CD4-positive, alpha-beta T cell (primary cell): ENCODE measurements around the gene TTC39A. TPM values are rescaled to one million over a fixed set of nuclear protein-coding genes. Genes with fewer than 3 reads are reported as not detected.

ENCODE experiments used
- ATAC-seq: fragments of 200-7000 bp; cut with Tn5 transposase; one replicate; pipeline ENCODE4 v1.10.0; 2022; ENCODE audit warnings: mild to moderate bottlenecking; ENCODE audit not compliant: poor library complexity
- CTCF ChIA-PET: fragments of 350-600 bp; sonication (Branson Sonifier 250); formaldehyde crosslinking; loops from one replicate; lab custom pipeline; 2021; ENCODE audit warnings: antibody characterized with exemption, inconsistent platforms; lab: Charles Lee
- POLR2A ChIA-PET: fragments of 350-600 bp; sonication (Branson Sonifier 250); formaldehyde crosslinking; loops from one replicate; lab custom pipeline; 2021; ENCODE audit warnings: antibody characterized with exemption, inconsistent platforms; lab: Charles Lee
- DNase-seq, 14 experiments: peaks; one replicate each; pipeline ENCODE4 v3.0.0-alpha.2; 2013 to 2020; ENCODE audit warnings: mixed read lengths in 2 of 14
- H3K27ac ChIP-seq, 2 donors: one replicate each; pipeline versions ENCODE4 v1.5.1 to v1.7.0; 2013; ENCODE audit warnings: low read length in 2 of 2, low read depth in 1 of 2, mild to moderate bottlenecking in 1 of 2
- H3K27me3 ChIP-seq, 2 experiments: 1 replicate in 1 of 2; 2 replicates in 1 of 2; pipeline versions ENCODE4 v1.6.1 to v1.7.0; 2013; ENCODE audit warnings: low read length in 2 of 2, control low read depth in 1 of 2, mild to moderate bottlenecking in 1 of 2, moderate library complexity in 1 of 2; ENCODE audit not compliant: insufficient read depth in 2 of 2, control insufficient read depth in 1 of 2
- H3K36me3 ChIP-seq: one replicate; pipeline ENCODE4 v1.6.1; 2013; ENCODE audit warnings: low read length, control low read depth; ENCODE audit not compliant: insufficient read depth
- H3K4me1 ChIP-seq: one replicate; pipeline ENCODE4 v1.6.1; 2013; ENCODE audit warnings: low read length, control low read depth; ENCODE audit not compliant: insufficient read depth
- H3K4me3 ChIP-seq: one replicate; pipeline ENCODE4 v1.5.1; 2013; ENCODE audit warnings: mild to moderate bottlenecking, low read length, moderate library complexity
- H3K9me3 ChIP-seq, 2 experiments: 1 replicate in 1 of 2; 2 replicates in 1 of 2; pipeline versions ENCODE4 v1.6.1 to v1.7.0; 2013; ENCODE audit warnings: low read length in 2 of 2, mild to moderate bottlenecking in 2 of 2, control low read depth in 1 of 2, moderate library complexity in 1 of 2; ENCODE audit not compliant: control insufficient read depth in 1 of 2, insufficient read depth in 1 of 2
- H3K27ac Mint-ChIP-seq: one replicate; pipeline ENCODE4 v1.8.0; 2020; ENCODE audit warnings: mixed read lengths
- H3K27me3 Mint-ChIP-seq: one replicate; pipeline ENCODE4 v1.8.0; 2021; ENCODE audit warnings: mixed read lengths
- H3K36me3 Mint-ChIP-seq: one replicate; pipeline ENCODE4 v1.8.0; 2021; ENCODE audit warnings: low read depth, mixed read lengths
- H3K4me1 Mint-ChIP-seq: one replicate; pipeline ENCODE4 v1.8.0; 2021; ENCODE audit warnings: low read depth, mixed read lengths
- H3K4me3 Mint-ChIP-seq: one replicate; pipeline ENCODE4 v1.8.0; 2020; ENCODE audit warnings: mild to moderate bottlenecking, mixed read lengths
- H3K9me3 Mint-ChIP-seq: one replicate; pipeline ENCODE4 v1.8.0; 2020; ENCODE audit warnings: mixed read lengths
- intact Hi-C, 2 experiments: fragments of 100-400 bp; cut with DNase I in 1 of 2; cut with micrococcal nuclease in 1 of 2; formaldehyde crosslinking; loops; one replicate each; pipeline versions ENCODE4 v1.15.1 to v1.9.0; 2023 to 2025; cut with DNase I, micrococcal nuclease
- total RNA-seq, 174 experiments: library from RNA in 2 of 174; stranded (reverse) in 2 of 174; gene quantifications; one replicate each; pipeline ENCODE4 v1.2.3 and lab custom pipeline; 2021 to 2026
- TF ChIP-seq, protein P1 (sequence below): fragments of 200-600 bp; IDR thresholded peaks from one replicate; pipeline ENCODE4 v1.8.0; 2022; ENCODE audit warnings: antibody characterized with exemption, mild to moderate bottlenecking

TTC39A gene
- total RNA-seq, 2 experiments from 2014 or later, result not detected

DNA sequence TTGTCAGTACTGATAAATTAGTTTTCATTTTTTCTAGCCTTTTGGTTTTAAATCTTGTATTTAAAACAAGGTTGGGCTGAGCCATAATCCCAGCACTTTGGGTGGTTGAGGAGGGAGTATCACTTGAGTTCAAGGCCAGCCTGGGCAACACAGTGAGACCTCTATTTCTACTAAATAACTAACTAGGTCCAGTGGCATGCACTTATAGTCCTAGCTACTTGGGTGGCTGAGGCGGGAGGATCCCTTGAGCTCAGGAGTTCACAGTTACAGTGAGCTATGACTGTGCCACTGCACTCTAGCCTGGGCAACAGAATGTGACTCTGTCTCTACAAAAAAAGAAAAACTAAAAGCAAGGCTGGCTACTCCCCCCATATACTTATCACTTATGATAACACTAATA is 21.5 kb upstream of the TTC39A start:
- Mint-ChIP-seq H3K4me3 (no peak overlapping the region), H3K9me3 (no peaks in the 10 kb centered on the region), H3K36me3 (peaks cover 26% of the 10 kb centered on the region), H3K4me1 (no peaks in the 10 kb centered on the region), H3K27me3 (no peaks in the 10 kb centered on the region), H3K27ac (no peak overlapping the region)
- Histone ChIP-seq H3K4me3 (no peak overlapping the region), H3K9me3 (no peaks in the 10 kb centered on the region), H3K27me3 (no peaks in the 10 kb centered on the region), H3K27ac (no peak overlapping the region), H3K36me3 (peaks cover 24% of the 10 kb centered on the region), H3K4me1 (no peaks in the 10 kb centered on the region)
- ChIA-PET CTCF (interaction anchor here (0.7 kb wide), 1 partner anchor 112 kb away, joined by 3 read pairs; no protein-coding TSS in a partner anchor), POLR2A (no interaction called here)
- DNase-seq, result no peak
- intact Hi-C loops, result no loop called here
- TF ChIP-seq, protein P1, sequence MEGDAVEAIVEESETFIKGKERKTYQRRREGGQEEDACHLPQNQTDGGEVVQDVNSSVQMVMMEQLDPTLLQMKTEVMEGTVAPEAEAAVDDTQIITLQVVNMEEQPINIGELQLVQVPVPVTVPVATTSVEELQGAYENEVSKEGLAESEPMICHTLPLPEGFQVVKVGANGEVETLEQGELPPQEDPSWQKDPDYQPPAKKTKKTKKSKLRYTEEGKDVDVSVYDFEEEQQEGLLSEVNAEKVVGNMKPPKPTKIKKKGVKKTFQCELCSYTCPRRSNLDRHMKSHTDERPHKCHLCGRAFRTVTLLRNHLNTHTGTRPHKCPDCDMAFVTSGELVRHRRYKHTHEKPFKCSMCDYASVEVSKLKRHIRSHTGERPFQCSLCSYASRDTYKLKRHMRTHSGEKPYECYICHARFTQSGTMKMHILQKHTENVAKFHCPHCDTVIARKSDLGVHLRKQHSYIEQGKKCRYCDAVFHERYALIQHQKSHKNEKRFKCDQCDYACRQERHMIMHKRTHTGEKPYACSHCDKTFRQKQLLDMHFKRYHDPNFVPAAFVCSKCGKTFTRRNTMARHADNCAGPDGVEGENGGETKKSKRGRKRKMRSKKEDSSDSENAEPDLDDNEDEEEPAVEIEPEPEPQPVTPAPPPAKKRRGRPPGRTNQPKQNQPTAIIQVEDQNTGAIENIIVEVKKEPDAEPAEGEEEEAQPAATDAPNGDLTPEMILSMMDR, result no peak
- ATAC-seq, result no peak

DNA sequence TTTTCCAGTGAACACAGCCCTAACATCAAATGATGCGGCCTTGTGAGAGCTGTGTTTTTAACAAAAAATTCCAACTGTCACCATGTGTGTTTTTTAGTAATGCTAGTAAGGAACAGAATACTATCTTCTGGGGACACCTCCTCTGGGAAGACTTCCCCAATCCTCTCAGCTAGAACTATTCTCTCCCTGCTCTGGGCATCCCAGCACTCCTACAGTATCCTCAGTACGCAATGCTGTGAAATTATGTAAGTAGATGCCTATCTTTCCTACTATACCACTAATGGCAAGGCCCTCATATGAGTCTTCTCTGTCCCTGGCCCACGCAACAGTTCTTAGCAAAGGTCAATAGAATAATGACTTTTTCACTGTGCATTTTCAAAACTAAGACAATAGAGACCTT is 19.5 kb upstream of the TTC39A start:
- Histone ChIP-seq H3K9me3 (peaks cover 0 to 8% of the 10 kb centered on the region in 2 experiments), H3K27me3 (peaks cover 15 to 18% of the 10 kb centered on the region in 2 experiments), H3K27ac (no peak overlapping the region), H3K4me3 (no peak overlapping the region), H3K4me1 (peaks cover 3% of the 10 kb centered on the region), H3K36me3 (peaks cover 3% of the 10 kb centered on the region)
- intact Hi-C loops, result loop anchor here in 1 of 2 experiments (10.0 kb wide), 1 partner anchor 185 kb away; no protein-coding TSS in a partner anchor
- TF ChIP-seq, protein P1, result no peak
- H3K27me3 Mint-ChIP-seq, result peaks cover 10% of the 10 kb centered on the region
- no peak overlapping the region for H3K27ac Mint-ChIP-seq
- DNase-seq, result no peak
- H3K4me3 Mint-ChIP-seq, result no peak overlapping the region
- peaks cover 10% of the 10 kb centered on the region for H3K36me3 Mint-ChIP-seq
- CTCF ChIA-PET, result no interaction called here
- ATAC-seq, result no peak
- H3K4me1 Mint-ChIP-seq, result no peaks in the 10 kb centered on the region
- no peaks in the 10 kb centered on the region for H3K9me3 Mint-ChIP-seq
- POLR2A ChIA-PET, result no interaction called here

DNA sequence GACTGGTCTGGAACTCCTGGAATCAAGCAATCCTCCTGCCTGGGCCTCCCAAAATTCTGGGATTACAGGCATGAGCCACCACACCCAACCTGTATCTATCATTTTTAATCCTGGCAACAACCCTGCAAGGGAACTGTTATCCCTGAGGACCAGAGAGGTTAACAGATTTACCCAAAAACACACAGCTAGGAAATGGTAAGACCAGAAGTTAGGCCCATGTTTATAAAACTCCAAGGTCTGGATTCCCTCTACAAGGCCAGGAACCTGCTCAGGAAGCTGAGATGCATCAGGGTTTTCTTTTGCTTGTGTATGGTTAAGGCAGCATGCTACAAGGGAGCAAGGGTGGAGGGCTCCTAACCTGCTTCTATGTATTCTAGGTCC is 17.8 kb upstream of the TTC39A start:
- Mint-ChIP-seq H3K9me3 (no peaks in the 10 kb centered on the region), H3K27me3 (peaks cover 23% of the 10 kb centered on the region), H3K27ac (no peak overlapping the region), H3K4me1 (peaks cover 5% of the 10 kb centered on the region), H3K36me3 (no peaks in the 10 kb centered on the region), H3K4me3 (no peak overlapping the region)
- ATAC-seq (no peak), DNase-seq (no peak)
- Histone ChIP-seq H3K27me3 (peaks cover 31 to 34% of the 10 kb centered on the region in 2 experiments), H3K36me3 (no peaks in the 10 kb centered on the region), H3K4me1 (peaks cover 8% of the 10 kb centered on the region), H3K9me3 (peaks cover 0 to 13% of the 10 kb centered on the region in 2 experiments), H3K27ac (no peak overlapping the region), H3K4me3 (no peak overlapping the region)
- CTCF ChIA-PET, result no interaction called here
- intact Hi-C loops, result loop anchor here in 1 of 2 experiments (10.0 kb wide), 1 partner anchor 187 kb away; no protein-coding TSS in a partner anchor
- TF ChIP-seq, protein P1, result no peak
- POLR2A ChIA-PET, result no interaction called here
